Activated T-cell treated with anti-CD3 and anti-CD28 coated beads for 1 hour (primary cell): ENCODE data around the gene BCOR.

Experiments
- DNase-seq: peaks from one replicate; pipeline ENCODE4 v3.0.0-alpha.2; 2020; ENCODE audit warnings: low read depth

Gene BCOR

DNA sequence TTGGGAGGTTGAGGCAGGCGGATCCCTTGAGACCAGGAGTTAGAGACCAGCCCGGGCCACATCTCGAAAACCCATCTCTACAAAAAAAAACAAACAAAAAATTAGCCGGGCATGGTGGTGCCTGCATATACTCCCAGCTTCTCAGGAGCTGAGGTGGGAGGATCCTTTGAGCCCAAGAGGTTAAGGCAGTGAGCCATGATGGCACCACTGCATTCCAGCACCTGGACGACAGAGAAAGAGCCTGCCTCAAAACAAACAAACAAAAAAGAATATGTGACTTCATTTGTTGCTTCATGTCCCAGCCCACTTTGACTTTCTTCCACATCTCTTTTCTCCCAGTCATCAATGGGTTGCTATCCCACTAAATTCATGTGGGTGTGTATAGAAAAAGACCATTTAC, 79.7 kb downstream of the BCOR start:
- no peak for DNase-seq

- DNase-seq = no peak
Observed at GRCh38 chrX:40016749-40017148, 81.0 kb downstream of the BCOR start.

GRCh38 chrX:40015693-40016092, 82.1 kb downstream of the BCOR start:
- no peak for DNase-seq

- DNase-seq = peak; percentile 14
Observed at GRCh38 chrX:40013266-40014195, 84.2 kb downstream of the BCOR start.

DNA sequence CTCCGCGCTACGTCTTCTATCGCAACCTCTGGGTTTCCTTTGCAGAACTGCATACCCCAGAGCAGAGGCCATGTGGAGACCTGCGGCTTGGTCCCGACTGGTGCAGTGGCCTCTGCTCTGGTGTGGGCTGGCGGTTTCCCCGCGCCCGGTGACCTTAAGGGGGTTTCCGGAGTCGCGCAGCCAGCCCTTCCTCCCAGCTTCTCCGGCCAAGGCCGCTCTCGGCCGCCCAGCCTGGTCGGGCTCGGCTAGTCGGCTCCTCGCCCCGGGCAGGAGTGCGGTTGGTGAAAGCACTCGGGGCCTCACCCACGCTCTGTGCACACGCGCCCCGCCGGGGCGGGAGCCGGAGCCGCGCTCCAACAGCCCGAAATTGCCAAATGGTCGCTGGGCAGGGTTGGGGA, 84.9 kb downstream of the BCOR start:
- DNase-seq = no peak

GRCh38 chrX:40012039-40012867, 85.5 kb downstream of the BCOR start:
- no peak for DNase-seq

DNA sequence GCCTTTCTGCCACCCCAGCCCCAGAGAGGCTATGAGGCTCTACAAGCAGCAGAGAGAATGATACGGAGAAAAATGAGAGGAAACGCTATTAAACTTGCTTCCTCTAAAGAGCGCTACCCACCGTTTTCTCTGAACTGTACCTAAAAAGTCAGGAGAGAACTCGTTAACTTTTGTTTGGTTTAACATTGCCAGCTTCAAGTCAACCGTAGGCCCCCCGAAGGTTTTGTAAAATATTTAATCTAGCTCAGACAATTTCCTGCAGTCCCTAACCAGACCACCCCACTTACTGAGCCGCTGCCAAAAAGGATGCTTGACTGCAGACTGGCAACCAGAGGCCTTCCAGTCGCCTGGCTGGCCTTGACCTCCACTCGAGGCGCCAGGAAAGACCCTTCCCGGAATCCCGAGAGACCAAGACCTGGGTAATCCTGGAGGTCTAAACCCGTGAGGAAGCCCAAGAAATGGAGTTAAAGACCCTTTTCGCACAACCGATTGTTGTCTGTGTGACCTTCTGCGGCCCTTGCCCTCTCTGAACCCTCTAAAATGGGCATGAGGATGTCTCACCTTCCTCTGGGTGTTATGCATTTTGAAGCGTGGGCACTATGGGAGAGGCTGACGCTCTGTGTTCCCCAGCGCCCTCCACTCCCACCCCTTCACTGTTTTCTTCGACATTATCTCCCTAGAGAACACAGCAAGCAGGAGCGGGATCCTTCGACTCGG, 86.3 kb downstream of the BCOR start:
- no peak for DNase-seq

GRCh38 chrX:40010550-40011321, 87.0 kb downstream of the BCOR start:
- no peak for DNase-seq

- DNase-seq = no peak
Observed at GRCh38 chrX:40009890-40010289, 87.9 kb downstream of the BCOR start.

GRCh38 chrX:40009462-40009851, 88.3 kb downstream of the BCOR start:
- DNase-seq = no peak

- DNase-seq = no peak
Observed at GRCh38 chrX:40008791-40009461, 88.8 kb downstream of the BCOR start.

GRCh38 chrX:40007756-40008705, 89.7 kb downstream of the BCOR start:
- no peak for DNase-seq

DNA sequence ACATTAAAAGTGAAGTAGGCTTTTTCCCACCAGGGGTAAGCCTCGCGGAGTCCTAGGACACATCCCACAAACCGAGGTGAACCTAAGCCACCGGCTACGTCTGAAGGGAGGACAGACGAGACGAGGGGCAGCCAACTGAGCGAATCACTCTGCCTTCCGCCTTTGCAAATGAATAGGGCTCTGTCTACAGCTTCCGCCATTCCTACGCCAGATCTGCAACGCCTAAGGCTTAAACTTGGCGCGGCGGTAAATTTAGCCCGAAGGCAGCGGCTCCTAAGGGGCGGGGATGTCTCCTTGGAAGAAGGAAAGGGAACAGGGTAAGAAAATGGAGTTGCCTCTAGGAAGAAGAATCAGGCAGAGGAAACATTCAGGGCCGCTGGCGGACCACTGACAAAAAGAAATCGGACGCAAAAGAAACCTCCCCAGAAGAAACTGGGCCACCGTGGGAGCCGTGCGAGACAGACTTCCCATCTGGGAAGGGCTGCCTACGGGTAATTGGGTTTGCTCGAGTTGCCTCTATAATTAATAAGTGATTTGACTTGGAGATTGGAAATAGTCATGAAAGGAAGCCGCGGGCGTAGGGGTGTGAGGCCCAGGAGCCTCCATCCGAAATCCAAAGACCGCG, 90.5 kb downstream of the BCOR start:
- DNase-seq = no peak

DNA sequence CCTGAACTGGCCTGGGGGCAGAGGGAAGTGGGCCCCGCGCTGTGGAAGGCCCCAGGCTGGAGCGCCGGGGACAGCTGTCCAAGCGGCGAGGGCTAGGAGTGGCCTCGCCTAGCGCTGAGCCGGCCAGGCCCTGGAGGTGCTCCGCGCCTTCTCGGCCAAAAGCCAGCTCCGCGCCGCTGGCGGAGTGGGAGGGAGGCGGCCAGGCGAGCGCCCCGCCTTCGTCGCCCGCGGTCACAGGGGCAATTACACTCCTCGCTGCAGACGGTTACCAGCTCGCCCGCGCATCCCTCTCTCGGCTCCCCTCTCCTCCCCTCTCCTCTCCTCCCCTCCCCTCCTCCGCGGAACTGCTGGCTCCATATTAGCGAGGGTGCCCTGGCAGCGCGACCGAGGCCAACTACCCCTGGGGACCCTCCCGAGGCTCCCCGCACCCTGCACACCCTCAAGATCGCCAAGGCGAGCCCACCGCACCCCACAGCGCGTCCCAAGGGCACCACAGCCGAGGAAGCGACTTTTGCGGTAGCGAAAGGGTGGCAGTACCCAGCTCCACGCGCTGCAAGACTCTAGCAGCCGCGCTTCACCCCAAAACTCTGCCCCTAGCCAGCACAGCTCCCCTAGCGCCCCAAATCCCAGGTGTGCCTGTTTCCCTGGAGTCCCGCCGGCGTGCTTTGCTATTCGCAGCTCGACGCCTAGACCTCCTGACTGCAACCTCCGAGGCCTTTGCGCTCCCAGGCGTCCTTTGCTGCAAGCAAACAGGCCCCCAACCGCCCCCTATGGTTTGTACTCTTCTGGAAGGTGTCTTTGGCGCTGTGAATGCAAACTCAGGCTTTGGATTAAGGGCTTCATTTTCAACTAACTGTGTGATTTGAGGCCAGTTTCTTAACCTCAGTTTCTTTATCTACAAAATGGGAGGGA, 91.4 kb downstream of the BCOR start:
- no peak for DNase-seq

DNA sequence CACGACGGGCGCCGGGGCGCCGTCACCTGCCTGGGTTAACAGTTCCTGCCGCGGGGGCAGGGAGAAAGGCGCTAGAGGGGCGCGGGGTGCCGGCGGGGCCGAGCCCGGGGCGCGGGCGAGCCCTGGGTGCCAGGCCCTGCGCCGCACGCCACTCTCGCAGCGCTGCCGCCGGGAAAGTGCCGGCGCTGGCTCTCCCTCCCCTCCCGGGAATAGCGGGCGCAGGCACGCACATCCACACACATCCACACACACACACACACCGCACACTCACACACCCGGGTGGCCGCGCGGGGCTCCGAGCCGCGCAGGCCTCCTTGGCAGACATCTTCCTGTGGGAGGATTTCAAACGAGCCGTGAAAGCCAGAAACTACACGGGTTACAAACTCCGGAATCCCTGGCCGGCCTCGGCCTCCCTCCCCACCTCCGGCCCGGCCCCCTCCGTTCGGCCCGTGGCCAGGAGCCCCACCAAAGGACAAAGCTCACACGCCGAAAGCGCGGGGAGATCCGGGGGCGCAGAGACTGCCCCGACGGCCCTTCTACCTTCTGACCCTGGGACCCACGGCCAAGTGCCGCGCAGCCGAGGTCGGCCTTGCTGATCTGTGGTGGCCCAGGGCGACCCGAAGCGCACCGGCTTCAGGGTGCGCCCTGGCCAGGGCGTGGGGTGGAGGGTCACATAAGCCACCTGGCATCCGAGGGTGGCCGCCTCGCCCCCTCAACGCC, 92.3 kb downstream of the BCOR start:
- no peak for DNase-seq

DNA sequence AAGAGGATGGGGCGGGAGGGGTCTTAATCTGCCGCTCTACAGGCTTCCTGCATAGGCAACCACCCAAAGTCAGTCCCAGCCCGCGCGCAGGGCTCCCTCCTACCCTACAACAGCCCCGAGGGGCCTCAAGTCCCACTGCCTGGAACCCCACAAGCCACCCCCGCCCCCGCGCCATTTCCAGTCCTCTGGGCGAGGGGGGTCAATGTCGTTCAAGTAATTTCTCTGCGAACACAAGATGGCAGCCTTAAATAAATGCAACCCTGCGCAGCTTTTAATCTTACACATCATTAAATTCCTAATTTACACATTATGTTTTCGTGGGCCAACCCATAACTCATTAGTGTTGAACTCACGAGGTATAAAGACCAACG, 92.9 kb downstream of the BCOR start:
- no peak for DNase-seq

GRCh38 chrX:40004246-40004535, 93.6 kb downstream of the BCOR start:
- no peak for DNase-seq
